ENCODE data around the gene IL34.
"Not testable (repeated sequence)": the region's sequence is repeated elsewhere in the genome, so short reads cannot be mapped to it uniquely, and the experiment has no call there.

Gene IL34

GRCh38 chr16:70612931-70613330, 33.4 kb upstream of the IL34 start:
- DNase-seq (ENCODE audit: low read depth): no peak
- TF ChIP-seq CTCF (IDR thresholded peaks at IDR 0.05; ENCODE audit: control insufficient read depth, extremely low read depth, insufficient read depth): no peak
- no peak overlapping the region for H3K4me3 ChIP-seq (ENCODE audit: low read depth, low read length)

GRCh38 chr16:70614208-70614951, 32.0 kb upstream of the IL34 start:
- 0 out of 2 replicates have a peak overlapping the region, but pooled peaks have one; percentile 3 for H3K4me3 ChIP-seq (ENCODE audit: low read depth, low read length)
- no peak for TF ChIP-seq CTCF (IDR thresholded peaks at IDR 0.05; ENCODE audit: control insufficient read depth, extremely low read depth, insufficient read depth)
- peak; percentile 92 for DNase-seq (ENCODE audit: low read depth)

- no peak for DNase-seq (ENCODE audit: low read depth)
- H3K4me3 ChIP-seq (ENCODE audit: low read depth, low read length): no peak overlapping the region
- TF ChIP-seq CTCF (IDR thresholded peaks at IDR 0.05; ENCODE audit: control insufficient read depth, extremely low read depth, insufficient read depth): no peak
Observed at GRCh38 chr16:70615945-70616344, 30.4 kb upstream of the IL34 start.

- H3K4me3 ChIP-seq (ENCODE audit: low read depth, low read length); DNase-seq (ENCODE audit: low read depth): not testable (repeated sequence)
Observed at GRCh38 chr16:70621864-70622263, 24.5 kb upstream of the IL34 start.

GRCh38 chr16:70627696-70628095, 18.7 kb upstream of the IL34 start:
- no peak for DNase-seq (ENCODE audit: low read depth)
- H3K4me3 ChIP-seq (ENCODE audit: low read depth, low read length): no peak overlapping the region
- no peak for TF ChIP-seq CTCF (IDR thresholded peaks at IDR 0.05; ENCODE audit: control insufficient read depth, extremely low read depth, insufficient read depth)

GRCh38 chr16:70630960-70631745, 15.2 kb upstream of the IL34 start:
- no peak overlapping the region for H3K4me3 ChIP-seq (ENCODE audit: low read depth, low read length)
- no peak for TF ChIP-seq CTCF (IDR thresholded peaks at IDR 0.05; ENCODE audit: control insufficient read depth, extremely low read depth, insufficient read depth)

GRCh38 chr16:70632273-70632672, 14.1 kb upstream of the IL34 start:
- no peak for TF ChIP-seq CTCF (IDR thresholded peaks at IDR 0.05; ENCODE audit: control insufficient read depth, extremely low read depth, insufficient read depth)
- DNase-seq (ENCODE audit: low read depth): no peak
- no peak overlapping the region for H3K4me3 ChIP-seq (ENCODE audit: low read depth, low read length)

More at GRCh38 chr16:70630960-70631745, 15.2 kb upstream of the IL34 start:
- no peak for DNase-seq (ENCODE audit: low read depth)

GRCh38 chr16:70633617-70634016, 12.7 kb upstream of the IL34 start:
- H3K4me3 ChIP-seq (ENCODE audit: low read depth, low read length); DNase-seq (ENCODE audit: low read depth): not testable (repeated sequence)
